GM12875 (cell line): Measurements from ENCODE around the gene EIF3A.
"Not testable (repeated sequence)": the region's sequence is repeated elsewhere in the genome, so short reads cannot be mapped to it uniquely, and the experiment has no call there.

Experiments used
- H3K4me3 ChIP-seq: one replicate; pipeline ENCODE4 v1.5.1; 2011; ENCODE audit warnings: low read depth, low read length, control low read depth
- CTCF ChIP-seq: IDR thresholded peaks from 2 replicates; pipeline ENCODE4 v1.5.1; 2011; ENCODE audit warnings: low read depth, mild to moderate bottlenecking, control low read depth, inconsistent platforms, low read length, moderate library complexity, borderline replicate concordance; ENCODE audit not compliant: insufficient read depth

EIF3A gene

DNA sequence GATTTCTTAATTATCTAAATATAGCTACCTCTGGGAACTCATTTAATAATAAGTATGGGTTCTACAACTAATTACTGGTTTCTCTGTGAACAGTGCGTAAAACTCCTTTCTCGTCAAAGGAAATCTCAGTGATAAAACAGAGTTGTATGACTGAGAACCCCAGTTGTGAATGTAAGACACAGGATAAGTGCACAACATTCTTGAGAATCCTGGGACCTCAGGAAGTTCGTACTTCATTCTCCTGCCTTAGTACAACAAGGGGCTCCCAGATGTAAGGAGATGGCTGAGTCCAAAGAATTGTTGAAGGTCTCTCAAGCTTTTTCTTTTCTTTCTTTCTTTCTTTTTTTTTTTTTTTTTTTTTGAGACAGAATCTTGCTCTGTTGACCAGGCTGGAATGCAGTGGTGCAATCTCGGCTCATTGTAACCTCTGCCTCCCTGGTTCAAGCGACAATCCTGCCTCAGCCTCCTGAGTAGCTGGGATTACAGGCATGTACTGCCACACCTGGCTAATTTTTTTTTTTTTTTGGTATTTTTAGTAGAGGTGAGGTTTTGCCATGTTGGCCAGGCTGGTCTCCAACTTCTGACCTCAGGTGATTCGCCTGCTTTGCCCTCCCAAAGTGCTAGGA lies 35.8 kb upstream of the EIF3A start:
- no peak for TF ChIP-seq CTCF
- no peak overlapping the region for H3K4me3 ChIP-seq

DNA sequence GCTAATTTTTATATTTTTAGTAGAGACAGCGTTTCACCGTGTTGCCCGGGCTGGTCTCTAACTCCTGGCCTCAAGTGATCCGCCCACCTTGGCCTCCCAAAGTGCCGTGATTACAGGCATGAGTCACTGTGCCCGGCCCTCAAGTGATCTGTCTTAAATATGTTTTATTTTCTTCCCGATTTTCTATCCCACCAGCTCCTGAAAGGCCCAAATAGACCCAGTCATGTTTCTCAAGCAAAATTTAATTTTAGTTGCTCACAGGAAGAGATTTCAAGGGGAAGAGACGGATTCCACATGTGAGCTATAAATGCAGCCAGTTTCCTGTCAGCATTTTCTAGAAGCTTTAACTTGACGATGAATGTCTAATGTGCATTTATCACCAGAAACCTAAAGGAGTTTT lies 35.3 kb upstream of the EIF3A start:
- no peak for TF ChIP-seq CTCF
- H3K4me3 ChIP-seq, result no peak overlapping the region

- TF ChIP-seq CTCF, result no peak
- H3K4me3 ChIP-seq, result no peak overlapping the region
Observed at GRCh38 chr10:119113751-119114732, 33.4 kb upstream of the EIF3A start.

- no peak for TF ChIP-seq CTCF
Observed at GRCh38 chr10:119112056-119112455, 31.4 kb upstream of the EIF3A start.

DNA sequence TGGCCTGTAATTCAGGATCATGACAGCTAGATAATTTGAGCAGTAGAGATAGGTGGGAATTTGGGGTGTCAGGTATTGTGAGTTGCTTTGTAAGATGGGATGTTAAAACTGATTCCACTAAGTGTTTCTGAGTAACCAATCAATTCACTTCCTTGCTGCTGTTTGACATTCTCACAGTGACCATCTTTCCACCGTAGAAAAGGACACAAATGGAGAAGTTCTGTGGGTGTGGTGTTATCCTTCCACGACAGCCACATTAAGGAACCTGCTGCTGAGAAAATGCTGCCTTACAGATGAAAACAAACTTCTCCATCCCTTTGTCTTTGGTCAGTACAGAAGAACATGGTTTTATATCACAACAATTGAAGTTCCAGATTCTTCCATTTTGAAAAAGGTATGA lies 27.2 kb upstream of the EIF3A start:
- not testable (repeated sequence) for H3K4me3 ChIP-seq

More at GRCh38 chr10:119112056-119112455, 31.4 kb upstream of the EIF3A start:
- no peak overlapping the region for H3K4me3 ChIP-seq

DNA sequence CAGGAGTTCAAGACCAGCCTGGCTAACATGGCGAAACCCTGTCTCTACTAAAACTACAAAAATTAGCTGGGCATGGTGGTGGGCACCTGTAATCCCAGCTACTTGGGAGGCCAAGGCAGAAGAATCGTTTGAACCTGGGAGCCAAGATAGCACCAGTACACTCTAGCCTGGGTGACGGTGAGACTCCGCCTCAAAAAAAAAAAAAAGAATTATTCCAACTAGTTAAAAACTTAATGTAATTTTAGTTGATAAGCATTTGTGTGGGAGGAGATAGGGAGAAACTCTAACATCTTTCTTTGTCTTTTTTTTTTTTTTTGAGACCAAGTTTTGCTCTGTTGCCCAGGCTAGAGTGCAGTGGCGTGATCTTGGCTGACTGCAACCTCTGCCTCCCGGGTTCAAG lies 26.5 kb upstream of the EIF3A start:
- H3K4me3 ChIP-seq, result not testable (repeated sequence)

- H3K4me3 ChIP-seq, result not testable (repeated sequence)
Observed at GRCh38 chr10:119105899-119106298, 25.3 kb upstream of the EIF3A start.

DNA sequence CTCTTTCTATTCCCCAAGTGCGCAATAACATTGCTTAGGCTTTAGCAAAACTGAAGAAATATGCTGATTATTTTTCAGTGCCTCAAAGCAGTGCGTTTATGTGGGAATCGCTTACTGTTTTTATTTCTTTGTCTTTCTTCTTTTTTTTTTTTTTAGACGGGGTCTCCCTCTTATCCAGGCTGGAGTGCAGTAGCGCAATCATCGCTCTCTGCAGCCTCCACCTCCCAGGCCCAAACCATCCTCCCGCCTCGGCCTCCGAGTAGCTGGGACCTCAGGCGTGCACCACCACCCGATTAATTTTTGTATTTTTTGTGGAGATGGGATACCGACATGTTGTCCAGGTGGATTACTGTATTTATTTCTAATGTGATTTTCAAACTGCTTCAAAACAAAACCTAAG lies 24.5 kb upstream of the EIF3A start:
- H3K4me3 ChIP-seq, result peak overlapping the region; percentile 88
- no peak for TF ChIP-seq CTCF
